Epithelial cell of proximal tubule (primary cell): Measurements from ENCODE around the gene SAMSN1. TPM values are rescaled to one million over a fixed set of nuclear protein-coding genes. Genes with fewer than 3 reads are reported as not detected.

Experiments used
- DNase-seq: peaks from one replicate; pipeline ENCODE4 v3.0.0-alpha.2; 2011; ENCODE audit warnings: low read depth
- H3K4me3 ChIP-seq: 2 replicates; pipeline ENCODE4 v1.5.1; 2011; ENCODE audit warnings: low read depth, mild to moderate bottlenecking, low read length
- total RNA-seq: library from RNA; depleted of rRNA; stranded (reverse); fragments of >200 nt; gene quantifications from 2 replicates; pipeline ENCODE4 v1.2.3, GENCODE V29; 2015
- TF ChIP-seq, protein P1 (sequence below): conservative IDR thresholded peaks from 2 replicates; pipeline ENCODE4 v1.5.1; 2012; ENCODE audit warnings: low read depth, mild to moderate bottlenecking, low read length

Gene SAMSN1
- total RNA-seq, 1 donor from 2014 or later = not detected

DNA sequence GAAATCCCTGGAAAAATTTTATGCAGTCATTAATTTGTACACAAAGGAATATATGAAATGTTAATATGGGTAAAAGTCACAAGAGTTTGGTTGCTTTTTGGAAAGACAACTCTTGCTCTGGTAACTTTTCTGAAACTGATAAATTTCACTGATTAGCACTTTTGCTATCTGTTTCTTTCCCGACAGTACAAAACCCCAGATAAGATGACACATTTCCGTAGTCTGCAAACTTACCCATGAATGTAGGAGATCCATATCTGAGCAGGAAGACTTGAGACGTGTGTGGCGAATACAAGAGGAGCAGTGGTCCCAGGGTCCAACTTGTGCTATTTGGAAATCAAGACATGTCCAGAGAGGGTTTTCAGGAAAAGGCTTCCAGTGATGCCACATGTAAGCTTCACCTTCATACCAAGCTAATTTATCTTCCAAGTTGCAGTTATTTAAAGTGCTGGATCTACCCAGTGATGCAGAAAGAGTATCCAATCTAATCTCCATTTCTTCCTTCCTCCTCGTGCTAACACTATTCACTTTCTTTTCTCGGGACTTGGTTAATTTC is 35.9 kb upstream of the SAMSN1 start:
- H3K4me3 ChIP-seq = no peak overlapping the region
- TF ChIP-seq, protein P1, sequence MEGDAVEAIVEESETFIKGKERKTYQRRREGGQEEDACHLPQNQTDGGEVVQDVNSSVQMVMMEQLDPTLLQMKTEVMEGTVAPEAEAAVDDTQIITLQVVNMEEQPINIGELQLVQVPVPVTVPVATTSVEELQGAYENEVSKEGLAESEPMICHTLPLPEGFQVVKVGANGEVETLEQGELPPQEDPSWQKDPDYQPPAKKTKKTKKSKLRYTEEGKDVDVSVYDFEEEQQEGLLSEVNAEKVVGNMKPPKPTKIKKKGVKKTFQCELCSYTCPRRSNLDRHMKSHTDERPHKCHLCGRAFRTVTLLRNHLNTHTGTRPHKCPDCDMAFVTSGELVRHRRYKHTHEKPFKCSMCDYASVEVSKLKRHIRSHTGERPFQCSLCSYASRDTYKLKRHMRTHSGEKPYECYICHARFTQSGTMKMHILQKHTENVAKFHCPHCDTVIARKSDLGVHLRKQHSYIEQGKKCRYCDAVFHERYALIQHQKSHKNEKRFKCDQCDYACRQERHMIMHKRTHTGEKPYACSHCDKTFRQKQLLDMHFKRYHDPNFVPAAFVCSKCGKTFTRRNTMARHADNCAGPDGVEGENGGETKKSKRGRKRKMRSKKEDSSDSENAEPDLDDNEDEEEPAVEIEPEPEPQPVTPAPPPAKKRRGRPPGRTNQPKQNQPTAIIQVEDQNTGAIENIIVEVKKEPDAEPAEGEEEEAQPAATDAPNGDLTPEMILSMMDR = no peak
- no peak for DNase-seq

DNA sequence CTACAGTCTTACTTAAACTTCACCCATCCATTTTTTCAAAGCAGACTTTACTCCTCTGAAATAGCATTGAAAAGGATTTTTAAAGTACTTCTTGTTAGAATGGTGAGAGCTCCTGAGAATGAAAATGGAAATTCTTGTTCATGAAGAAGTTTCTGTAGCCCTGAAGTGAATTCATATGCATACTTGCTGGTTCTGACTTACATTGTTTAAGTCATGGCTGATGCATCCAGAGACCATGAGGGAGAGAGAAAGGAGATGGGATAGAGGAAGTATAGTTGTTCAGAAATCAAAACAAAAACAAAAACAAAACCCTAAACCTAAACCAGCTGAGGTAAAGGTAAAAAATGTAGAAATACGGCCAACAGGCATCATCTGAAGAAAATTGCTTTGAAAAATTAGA is 27.1 kb upstream of the SAMSN1 start:
- H3K4me3 ChIP-seq = no peak overlapping the region
- TF ChIP-seq, protein P1 = no peak
- DNase-seq = no peak

DNA sequence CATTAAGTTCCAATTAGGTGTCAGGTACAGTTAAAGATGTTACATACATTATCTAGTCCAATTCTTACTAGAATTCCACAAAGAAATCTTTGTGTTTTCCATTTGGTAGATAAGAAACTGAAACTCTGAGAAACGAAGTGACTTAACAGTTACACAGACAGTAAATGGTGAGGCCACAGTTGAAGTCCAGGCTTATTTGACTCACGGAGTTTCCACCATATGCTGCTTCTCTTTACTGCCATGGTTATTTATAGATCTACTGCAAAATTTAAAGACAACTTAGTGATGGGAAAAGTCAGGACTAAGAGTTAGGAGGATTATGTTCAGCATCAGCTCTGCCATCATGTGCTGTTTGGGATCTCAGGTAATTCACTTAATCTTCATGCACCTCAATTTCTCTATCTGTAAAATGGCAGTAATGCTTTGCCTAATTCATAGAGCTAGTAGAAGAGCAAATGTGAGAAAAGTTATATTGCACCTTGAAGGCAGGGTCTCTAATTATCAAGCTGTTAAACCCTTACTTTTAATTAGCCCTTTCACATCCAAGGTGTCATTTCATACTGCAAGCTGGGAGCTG is 26.2 kb upstream of the SAMSN1 start:
- TF ChIP-seq, protein P1 = no peak
- H3K4me3 ChIP-seq = no peak overlapping the region
- DNase-seq = no peak

DNA sequence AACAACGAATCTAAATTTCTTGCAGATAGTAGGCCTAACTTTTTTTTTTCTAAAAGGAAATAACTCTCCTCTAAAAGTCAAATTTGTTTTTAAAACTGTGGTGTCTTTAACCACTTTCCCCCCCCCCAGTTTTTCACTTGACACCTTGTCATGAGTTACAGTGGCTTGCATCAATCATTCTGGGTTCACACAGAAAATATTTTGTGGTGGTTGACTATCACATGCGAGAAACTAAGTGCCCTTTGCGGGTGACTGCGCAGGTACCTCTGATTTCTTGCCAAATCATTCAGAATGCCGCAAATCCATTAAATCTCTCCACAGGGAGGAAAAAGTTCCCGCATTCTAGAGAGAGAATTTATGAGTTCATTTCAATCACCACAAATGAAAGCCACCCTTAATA is 23.8 kb upstream of the SAMSN1 start:
- no peak for DNase-seq
- H3K4me3 ChIP-seq = no peak overlapping the region
- TF ChIP-seq, protein P1 = no peak

DNA sequence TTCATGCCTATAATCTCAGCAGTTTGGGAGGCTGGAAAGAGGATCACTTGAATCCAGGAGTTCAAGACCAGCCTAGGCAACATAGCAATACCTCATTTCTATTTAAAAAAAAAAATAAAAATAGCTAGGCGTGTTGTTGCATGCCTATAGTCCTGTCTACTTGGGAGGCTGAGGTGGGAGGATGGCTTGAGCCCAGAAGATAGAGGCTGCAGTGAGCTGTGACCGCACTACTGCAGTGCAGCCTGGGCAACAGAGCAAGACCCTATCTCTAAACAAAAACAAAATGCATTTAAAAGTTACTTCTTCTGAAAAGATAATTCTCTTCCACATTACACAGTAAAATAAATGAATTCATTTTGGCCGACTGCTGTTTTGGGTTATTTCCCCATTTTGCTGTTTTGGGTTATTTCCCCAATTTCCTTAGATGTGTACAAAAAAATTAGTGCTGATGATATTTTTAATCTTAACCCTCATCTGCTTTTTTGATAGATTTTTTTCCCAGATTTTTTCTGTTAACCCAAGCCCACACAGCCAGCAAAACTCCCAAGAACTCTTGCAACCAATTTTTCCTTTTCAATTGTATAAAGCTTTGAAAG is 23.0 kb upstream of the SAMSN1 start:
- TF ChIP-seq, protein P1 = no peak
- no peak for DNase-seq
- H3K4me3 ChIP-seq = no peak overlapping the region

DNA sequence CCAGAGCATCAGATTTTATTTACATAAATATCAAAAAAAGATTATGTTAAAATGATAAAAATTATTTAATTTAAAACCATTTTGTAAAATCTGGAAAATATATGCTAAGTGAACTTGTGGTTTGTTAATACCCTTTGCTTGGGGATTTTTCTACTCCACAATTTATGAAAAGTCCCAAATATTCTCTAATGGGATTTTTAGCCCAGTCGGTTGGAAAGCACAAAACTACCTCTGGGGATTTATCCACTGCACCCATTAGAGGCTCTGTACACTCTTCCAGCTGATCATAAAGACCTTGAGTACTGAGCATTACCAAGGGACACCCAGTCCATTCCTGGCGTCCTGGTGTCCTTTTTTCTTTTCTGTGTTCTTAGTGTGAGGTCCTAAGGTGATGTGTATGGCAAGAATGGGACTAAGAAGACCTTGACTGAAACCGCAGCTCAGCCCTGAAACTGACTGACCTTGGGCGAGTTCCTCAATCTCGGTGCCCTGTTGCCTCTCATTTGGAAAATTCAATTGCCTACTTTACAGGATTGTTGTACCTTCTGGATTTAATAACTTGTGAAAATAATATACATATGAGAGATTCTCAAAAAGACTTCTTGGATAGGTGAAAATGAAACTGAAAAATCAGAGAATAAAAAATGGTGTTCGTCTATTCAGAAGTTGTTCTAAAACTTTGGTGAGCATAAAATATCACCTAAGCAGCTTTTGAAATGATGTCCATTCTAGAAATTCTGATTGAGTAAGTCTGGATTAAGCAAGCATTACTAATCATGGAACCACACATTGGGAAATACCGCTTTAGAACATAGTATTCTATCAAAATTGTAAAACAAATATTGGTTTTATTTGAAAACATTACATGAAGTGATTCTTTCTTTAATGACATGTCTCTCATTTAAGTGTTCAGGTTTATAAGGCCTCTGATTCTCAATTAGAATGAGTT is 21.5 kb upstream of the SAMSN1 start:
- H3K4me3 ChIP-seq = no peak overlapping the region
- TF ChIP-seq, protein P1 = no peak
- no peak for DNase-seq
